GM11168 (cell line): ENCODE measurements around the gene PSME1.
"Not testable (repeated sequence)": the region's sequence is repeated elsewhere in the genome, so short reads cannot be mapped to it uniquely, and the experiment has no call there.

Experiments used
- in situ Hi-C: fragments of 300-500 bp; cut with MboI; formaldehyde crosslinking; loops from one replicate; pipeline ENCODE4 v1.12.0; 2022; ENCODE audit warnings: low sequenced_read_pairs; ENCODE audit not compliant: unreplicated experiment

The PSME1 gene

GRCh38 chr14:24102357-24103048 lies 33.5 kb upstream of the PSME1 start:
- in situ Hi-C loops, result no loop called here

GRCh38 chr14:24103451-24103850 lies 32.5 kb upstream of the PSME1 start:
- in situ Hi-C loops, result no loop called here

- in situ Hi-C loops, result not testable (repeated sequence)
Measured at GRCh38 chr14:24105609-24106239, 30.3 kb upstream of the PSME1 start.

GRCh38 chr14:24106672-24107271 lies 29.2 kb upstream of the PSME1 start:
- in situ Hi-C loops, result no loop called here

- in situ Hi-C loops, result no loop called here
Measured at GRCh38 chr14:24108336-24108874, 27.6 kb upstream of the PSME1 start.

GRCh38 chr14:24110060-24110459 lies 25.9 kb upstream of the PSME1 start:
- in situ Hi-C loops, result no loop called here

GRCh38 chr14:24110523-24110922 lies 25.5 kb upstream of the PSME1 start:
- in situ Hi-C loops, result no loop called here

GRCh38 chr14:24113379-24113800 lies 22.6 kb upstream of the PSME1 start:
- in situ Hi-C loops, result no loop called here

GRCh38 chr14:24113801-24114531 lies 22.0 kb upstream of the PSME1 start:
- in situ Hi-C loops, result no loop called here

- in situ Hi-C loops, result no loop called here
Measured at GRCh38 chr14:24114532-24115421, 21.2 kb upstream of the PSME1 start, which contains the start of the genes DCAF11 and NRL. DCAF11 (plus strand) TSS chr14:24114777; CDS start chr14:24115595, 818 bp downstream. NRL (minus strand) TSS chr14:24114949; CDS start chr14:24082848, 32,101 bp downstream.

GRCh38 chr14:24115422-24116127 lies 20.4 kb upstream of the PSME1 start:
- in situ Hi-C loops, result no loop called here

GRCh38 chr14:24116128-24116814 lies 19.7 kb upstream of the PSME1 start:
- in situ Hi-C loops, result no loop called here

GRCh38 chr14:24117179-24117578 lies 18.8 kb upstream of the PSME1 start:
- in situ Hi-C loops, result no loop called here

GRCh38 chr14:24119691-24120090 lies 16.3 kb upstream of the PSME1 start:
- in situ Hi-C loops, result no loop called here

- in situ Hi-C loops, result no loop called here
Measured at GRCh38 chr14:24121210-24121609, 14.8 kb upstream of the PSME1 start.

- in situ Hi-C loops, result no loop called here
Measured at GRCh38 chr14:24122416-24122815, 13.6 kb upstream of the PSME1 start.

- in situ Hi-C loops, result no loop called here
Measured at GRCh38 chr14:24122898-24123297, 13.1 kb upstream of the PSME1 start.
